Transverse colon (tissue), 4 donors: ENCODE results near the gene IL6R. TPM values are rescaled to one million over a fixed set of nuclear protein-coding genes. Genes with fewer than 3 reads are reported as not detected.

Experiments used
- DNase-seq: peaks from one replicate; pipeline ENCODE4 v3.0.0-alpha.2; 2019
- H3K27ac ChIP-seq, 4 donors: fragments of 200-600 bp; sonication (generic); 2 replicates each; pipeline ENCODE4 v1.5.1; 2016 to 2018; ENCODE audit warnings: inconsistent platforms in 4 of 4
- H3K27me3 ChIP-seq: fragments of 200-600 bp; sonication (generic); 2 replicates; pipeline ENCODE4 v1.5.1; 2017; ENCODE audit warnings: inconsistent platforms
- H3K36me3 ChIP-seq, 4 donors: fragments of 200-600 bp; sonication (generic); 2 replicates each; pipeline ENCODE4 v1.5.1; 2017 to 2019; ENCODE audit warnings: inconsistent platforms in 4 of 4
- H3K4me1 ChIP-seq, 4 donors: fragments of 200-600 bp; sonication (generic); 2 replicates each; pipeline ENCODE4 v1.5.1; 2017 to 2020; ENCODE audit warnings: inconsistent platforms in 4 of 4
- H3K4me3 ChIP-seq, 4 donors: fragments of 200-600 bp; sonication (generic); 1 replicate in 1 of 4; 2 replicates in 3 of 4; pipeline versions ENCODE4 v1.5.1 to v1.6.1; 2017 to 2019; ENCODE audit warnings: inconsistent platforms in 4 of 4
- H3K9me3 ChIP-seq, 2 donors: fragments of 200-600 bp; sonication (generic); 2 replicates each; pipeline ENCODE4 v1.5.1; 2017 to 2019; ENCODE audit warnings: inconsistent platforms in 2 of 2
- EP300 ChIP-seq: sonication (generic); formaldehyde crosslinking; IDR thresholded peaks from one replicate; pipeline ENCODE4 v1.6.1; 2017; ENCODE audit warnings: antibody characterized with exemption, low read depth
- POLR2A ChIP-seq: fragments of 450-650 bp; IDR thresholded peaks from one replicate; pipeline ENCODE4 v1.6.1; 2016; ENCODE audit warnings: antibody characterized with exemption, mild to moderate bottlenecking, moderate library complexity
- POLR2AphosphoS5 ChIP-seq, 3 donors: sonication (generic); formaldehyde crosslinking; IDR thresholded peaks; one replicate each; pipeline ENCODE4 v1.6.1; 2016; ENCODE audit warnings: antibody characterized with exemption in 3 of 3
- WGBS, 2 donors: methylation state at CpG; one replicate each; pipeline ENCODE4 v1.1.5; 2018; ENCODE audit warnings: low coverage in 1 of 2; 5-methylcytosine and 5-hydroxymethylcytosine counted together
- in situ Hi-C, 4 donors: fragments of 200-750 bp; cut with MboI; loops; one replicate each; pipeline versions ENCODE4 v1.15.0 to v1.15.1; 2017; ENCODE audit warnings: low sequenced_read_pairs in 3 of 4, low pct_ligation_motif_present in 1 of 4, low pct_unique_long_range_greater_than_20kb in 1 of 4
- intact Hi-C: fragments of 100-400 bp; cut with DNase I; formaldehyde crosslinking; loops from one replicate; pipeline ENCODE4 v1.15.1; 2023; ENCODE audit warnings: low total_unique reads
- total RNA-seq, 4 donors: library from RNA; depleted of rRNA; stranded (reverse); fragments of >200 nt; gene quantifications; one replicate each; pipeline ENCODE4 v1.1.0, GENCODE V29; 2016
- TF ChIP-seq, protein P1 (sequence below), 5 experiments: fragments of 200-600 bp in 3 of 5; fragments of 450-650 bp in 2 of 5; sonication (generic) in 3 of 5; IDR thresholded peaks; 1 replicate in 2 of 5; 2 replicates in 3 of 5; pipeline ENCODE4 v1.5.1; 2016 to 2017; ENCODE audit warnings: antibody characterized with exemption in 5 of 5, inconsistent platforms in 3 of 5, mild to moderate bottlenecking in 2 of 5, moderate library complexity in 1 of 5

The IL6R gene
- total RNA-seq, 4 donors from 2014 or later = 10.7 to 107 (median 77.3) TPM

DNA sequence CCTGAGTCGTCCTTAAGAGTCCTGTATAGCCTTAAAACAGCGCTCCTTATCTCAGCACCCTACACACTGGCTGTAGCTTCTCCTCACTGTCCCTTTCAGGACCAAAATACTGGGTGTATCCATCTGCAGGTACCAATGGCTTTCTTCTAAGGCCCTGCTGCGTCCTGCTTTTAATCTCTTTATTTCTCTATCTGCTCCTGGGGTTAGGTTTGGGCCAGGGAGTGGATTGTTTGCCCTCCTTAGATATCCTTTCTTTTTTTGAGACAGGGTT, 12.1 kb downstream of the IL6R start:
- H3K36me3 ChIP-seq = no peaks in the 10 kb centered on the region
- in situ Hi-C loops (no loop called here), intact Hi-C loops (no loop called here)
- H3K4me3 ChIP-seq = no peak overlapping the region
- DNase-seq = no peak
- H3K4me1 ChIP-seq = peaks cover 44 to 70% (median 52%) of the 10 kb centered on the region in 4 donors
- 92 to 95% methylated on average over 2 to 3 of the region's 3 CpGs for WGBS, 2 donors
- peak overlapping the region in 2 of 4 donors; percentile 14 to 93 for H3K27ac ChIP-seq
- no peaks in the 10 kb centered on the region for H3K27me3 ChIP-seq
- no peaks in the 10 kb centered on the region for H3K9me3 ChIP-seq
- TF ChIP-seq POLR2A = no peak
- TF ChIP-seq, protein P1, sequence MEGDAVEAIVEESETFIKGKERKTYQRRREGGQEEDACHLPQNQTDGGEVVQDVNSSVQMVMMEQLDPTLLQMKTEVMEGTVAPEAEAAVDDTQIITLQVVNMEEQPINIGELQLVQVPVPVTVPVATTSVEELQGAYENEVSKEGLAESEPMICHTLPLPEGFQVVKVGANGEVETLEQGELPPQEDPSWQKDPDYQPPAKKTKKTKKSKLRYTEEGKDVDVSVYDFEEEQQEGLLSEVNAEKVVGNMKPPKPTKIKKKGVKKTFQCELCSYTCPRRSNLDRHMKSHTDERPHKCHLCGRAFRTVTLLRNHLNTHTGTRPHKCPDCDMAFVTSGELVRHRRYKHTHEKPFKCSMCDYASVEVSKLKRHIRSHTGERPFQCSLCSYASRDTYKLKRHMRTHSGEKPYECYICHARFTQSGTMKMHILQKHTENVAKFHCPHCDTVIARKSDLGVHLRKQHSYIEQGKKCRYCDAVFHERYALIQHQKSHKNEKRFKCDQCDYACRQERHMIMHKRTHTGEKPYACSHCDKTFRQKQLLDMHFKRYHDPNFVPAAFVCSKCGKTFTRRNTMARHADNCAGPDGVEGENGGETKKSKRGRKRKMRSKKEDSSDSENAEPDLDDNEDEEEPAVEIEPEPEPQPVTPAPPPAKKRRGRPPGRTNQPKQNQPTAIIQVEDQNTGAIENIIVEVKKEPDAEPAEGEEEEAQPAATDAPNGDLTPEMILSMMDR (IDR thresholded peaks at IDR 0.05) = no peak
- TF ChIP-seq POLR2AphosphoS5 (IDR thresholded peaks at IDR 0.05) = no peak
- no peak for TF ChIP-seq EP300

DNA sequence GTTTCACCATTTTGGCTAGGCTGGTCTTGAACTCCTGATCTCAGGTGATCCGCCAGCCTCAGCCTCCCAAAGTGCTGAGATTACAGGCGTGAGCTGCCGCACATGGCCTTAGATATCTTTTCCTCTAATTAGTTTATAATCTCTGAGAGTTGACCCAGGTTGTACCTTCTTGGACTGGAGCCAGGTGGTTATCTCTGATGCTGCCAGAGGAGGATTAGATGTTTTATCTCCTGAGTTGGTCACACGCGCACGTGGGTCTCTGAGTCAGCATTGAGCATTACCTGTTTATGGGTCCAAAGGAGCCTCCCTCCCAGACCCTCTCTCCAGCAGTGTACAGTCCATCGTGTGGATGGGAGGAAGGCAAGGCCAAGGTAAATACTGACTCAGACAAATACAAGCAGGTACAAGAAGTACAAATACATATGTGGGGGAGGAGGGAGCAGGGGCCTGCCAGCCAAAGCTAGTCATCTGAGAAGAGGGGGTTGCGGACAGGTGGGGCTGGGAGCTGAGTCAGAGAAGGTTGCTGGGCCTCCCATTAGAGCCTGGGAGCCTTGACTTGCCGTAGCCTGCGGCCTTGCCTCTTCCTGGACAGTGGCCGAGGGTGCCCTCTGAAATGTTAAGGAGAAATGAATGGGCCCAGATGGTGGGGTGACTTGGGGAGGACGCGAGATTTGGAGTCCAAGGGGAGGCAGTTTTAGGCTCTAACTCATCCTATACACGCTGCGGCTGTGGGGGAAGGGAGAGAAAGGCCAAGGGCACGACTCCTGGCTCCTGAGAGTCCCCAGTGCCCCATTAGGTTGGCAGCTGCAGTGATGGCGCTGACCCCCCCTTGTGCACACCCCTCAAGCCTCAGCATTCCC, 13.1 kb downstream of the IL6R start:
- peak in 2 of 3 donors; percentile 82 to 84 for TF ChIP-seq POLR2AphosphoS5 (IDR thresholded peaks at IDR 0.05)
- TF ChIP-seq POLR2A = peak; percentile 40
- TF ChIP-seq, protein P1 (IDR thresholded peaks at IDR 0.05) = peak in 2 of 5 experiments; percentile 28 to 33
- TF ChIP-seq EP300 = peak; percentile 89
- Histone ChIP-seq H3K9me3 (no peaks in the 10 kb centered on the region), H3K4me1 (peaks cover 54 to 80% (median 61%) of the 10 kb centered on the region in 4 donors), H3K36me3 (no peaks in the 10 kb centered on the region), H3K27ac (peak overlapping the region; percentile 91 to 97 (median 92)), H3K4me3 (no peak overlapping the region), H3K27me3 (no peaks in the 10 kb centered on the region)
- WGBS, 2 donors = 51% methylated on average over 7 to 17 of the region's 17 CpGs
- DNase-seq = peak; percentile 92
- intact Hi-C loops (no loop called here), in situ Hi-C loops (no loop called here)

DNA sequence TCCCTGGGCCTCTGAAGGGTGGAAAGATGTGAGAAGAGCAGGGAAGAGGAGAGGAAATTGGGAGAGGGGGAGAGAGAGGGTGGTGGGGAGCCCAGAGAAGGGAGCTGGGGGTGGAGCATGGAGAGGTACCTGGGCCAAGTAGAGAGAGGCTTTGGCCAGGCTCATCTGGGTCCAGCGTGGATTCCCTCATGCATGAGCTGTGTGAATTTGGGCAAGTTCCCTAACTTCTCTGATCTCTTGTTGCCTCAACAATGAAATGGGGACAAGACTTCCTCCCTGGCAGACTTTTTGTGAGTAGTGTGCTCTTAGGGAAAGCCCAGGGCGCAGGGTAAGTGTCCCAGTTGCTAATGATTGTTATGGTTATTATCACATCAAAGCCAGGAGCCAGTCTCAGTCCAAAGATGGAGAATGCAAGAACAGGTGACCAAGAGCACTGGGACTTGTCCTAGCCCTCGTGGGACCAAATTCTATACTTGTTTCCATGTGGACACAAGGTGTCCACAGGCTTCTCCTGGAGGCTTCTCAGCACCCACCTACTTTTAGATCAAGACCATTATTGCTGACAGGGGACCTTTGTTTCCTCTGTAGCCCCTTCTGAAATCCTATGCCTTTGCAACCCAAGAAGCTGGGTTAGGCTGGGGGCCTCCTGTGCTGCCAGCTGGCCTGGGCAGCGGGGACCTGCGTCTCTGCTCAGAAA, 13.9 kb downstream of the IL6R start:
- 30% methylated on average over 5 of the region's 5 CpGs; no CpG with 5 or more reads in 1 of the 2 donors for WGBS, 2 donors
- no peak for DNase-seq
- no peak overlapping the region for H3K4me3 ChIP-seq
- TF ChIP-seq, protein P1 (IDR thresholded peaks at IDR 0.05) = no peak
- no peak for TF ChIP-seq POLR2AphosphoS5 (IDR thresholded peaks at IDR 0.05)
- TF ChIP-seq EP300 = no peak
- no peak for TF ChIP-seq POLR2A
- in situ Hi-C loops (no loop called here), intact Hi-C loops (no loop called here)
- H3K4me1 ChIP-seq = peaks cover 61 to 86% (median 69%) of the 10 kb centered on the region in 4 donors
- no peaks in the 10 kb centered on the region for H3K36me3 ChIP-seq
- H3K27me3 ChIP-seq = no peaks in the 10 kb centered on the region
- H3K27ac ChIP-seq = peak overlapping the region; percentile 91 to 97 (median 92)
- no peaks in the 10 kb centered on the region for H3K9me3 ChIP-seq
